GM18870 (cell line): Measurements from ENCODE around the gene SLC44A5.
"Not testable (repeated sequence)": the region's sequence is repeated elsewhere in the genome, so short reads cannot be mapped to it uniquely, and the experiment has no call there.

Experiments
- ATAC-seq: cut with Tn5 transposase; IDR thresholded peaks from one replicate; pipeline ENCODE4 v1.9.1; 2021; ENCODE audit warnings: moderate library complexity; ENCODE audit not compliant: unreplicated experiment

Gene SLC44A5

DNA sequence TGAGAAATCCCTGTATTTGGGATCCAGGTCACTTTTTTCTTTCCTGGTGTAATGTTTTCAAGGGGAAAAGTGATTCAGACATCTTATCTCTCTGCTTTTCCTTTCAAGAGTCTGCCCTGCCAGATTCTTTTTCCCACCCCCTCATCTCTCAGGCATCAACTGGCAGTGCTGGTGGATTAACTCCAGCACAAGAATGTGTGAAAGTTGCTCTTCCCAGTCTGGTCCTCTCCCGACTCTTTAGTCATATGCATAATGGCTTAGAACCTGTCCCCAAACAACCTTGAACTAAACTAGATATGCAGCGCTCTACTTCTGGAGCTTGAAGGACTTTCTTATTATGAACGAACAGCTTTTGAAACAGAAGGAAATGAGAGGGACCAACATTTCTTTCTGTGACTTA, 88.5 kb downstream of the SLC44A5 start:
- no peak for ATAC-seq

DNA sequence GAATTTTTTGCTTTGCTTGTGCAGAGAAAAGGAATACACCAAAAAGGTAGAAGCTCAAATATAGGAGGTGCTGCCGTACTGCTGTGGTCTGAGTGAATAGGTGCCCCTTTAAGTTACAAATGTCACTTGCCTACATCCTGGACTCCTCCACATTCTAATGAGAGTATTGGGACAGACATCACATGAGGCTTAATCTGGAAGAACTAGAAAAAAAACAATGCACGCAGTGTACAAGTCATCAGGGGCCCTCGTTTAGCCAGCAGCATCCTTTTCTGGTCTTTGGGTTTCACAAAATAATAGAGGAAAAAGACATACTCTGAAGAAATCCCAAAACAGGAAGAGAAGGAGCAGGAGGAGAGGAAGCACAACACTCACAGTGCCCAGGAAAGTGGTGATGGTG, 89.3 kb downstream of the SLC44A5 start:
- ATAC-seq, result no peak

DNA sequence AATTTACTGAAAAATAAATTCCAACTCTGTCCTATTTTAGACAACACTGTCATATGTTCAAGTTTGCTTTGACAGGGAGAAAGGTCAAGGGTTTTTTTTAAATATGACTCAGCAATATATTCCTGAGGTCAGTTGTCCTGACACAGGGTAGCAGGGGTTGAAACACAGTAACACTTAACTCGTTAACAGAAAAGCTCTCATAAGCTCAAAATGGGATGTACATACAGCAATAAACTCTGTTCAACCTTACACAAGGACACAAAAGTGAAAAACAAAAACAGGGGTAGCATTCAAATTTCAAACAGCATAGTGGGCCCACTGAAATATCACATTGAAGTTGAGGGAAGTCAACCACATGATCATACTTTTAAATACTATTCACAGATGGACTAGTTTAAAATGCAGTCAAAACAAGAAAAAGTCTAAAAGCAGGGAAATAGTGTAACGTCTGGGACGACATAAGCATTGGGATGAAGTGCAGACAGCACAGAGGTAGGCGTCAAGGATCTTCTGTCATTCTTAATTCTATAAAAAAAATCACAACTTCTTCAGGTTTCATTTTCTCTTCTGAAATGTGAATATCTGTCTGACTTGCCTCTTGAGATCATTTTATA, 89.9 kb downstream of the SLC44A5 start:
- no peak for ATAC-seq

DNA sequence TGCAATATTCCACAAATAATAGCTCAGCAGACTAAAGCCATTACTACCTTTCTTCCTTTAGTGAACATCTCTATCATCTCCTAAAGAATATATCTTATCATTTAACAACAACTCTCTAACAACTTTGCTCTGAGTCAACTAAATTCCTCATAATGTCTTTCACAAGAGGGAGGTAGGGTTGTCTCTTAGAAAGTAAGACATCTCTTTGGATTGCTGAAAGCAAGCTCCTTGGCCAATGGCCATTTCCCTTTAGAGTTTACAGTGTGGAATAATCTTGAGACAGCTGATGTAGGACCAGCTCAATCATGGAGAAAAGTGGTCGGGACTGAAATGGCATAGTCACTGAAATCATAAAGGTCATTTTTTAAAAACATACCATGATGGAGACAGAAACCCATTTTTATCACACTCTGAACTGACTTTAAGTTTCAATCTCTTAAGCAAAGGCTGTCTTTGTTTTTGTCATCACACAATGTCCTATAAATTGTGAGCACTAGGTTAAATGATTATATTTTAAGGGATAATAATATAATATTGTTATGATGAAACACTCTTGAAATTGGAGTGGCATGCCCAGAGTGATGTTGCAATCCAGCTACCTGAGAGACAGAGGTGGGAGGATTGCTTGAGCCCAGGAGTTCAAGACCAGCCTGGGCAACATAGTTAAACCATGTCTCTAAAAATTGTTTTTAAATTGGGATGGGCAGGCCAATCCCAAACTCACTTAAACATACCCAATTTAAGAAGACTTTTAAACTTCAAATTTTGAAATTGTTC, 91.1 kb downstream of the SLC44A5 start:
- no peak for ATAC-seq

DNA sequence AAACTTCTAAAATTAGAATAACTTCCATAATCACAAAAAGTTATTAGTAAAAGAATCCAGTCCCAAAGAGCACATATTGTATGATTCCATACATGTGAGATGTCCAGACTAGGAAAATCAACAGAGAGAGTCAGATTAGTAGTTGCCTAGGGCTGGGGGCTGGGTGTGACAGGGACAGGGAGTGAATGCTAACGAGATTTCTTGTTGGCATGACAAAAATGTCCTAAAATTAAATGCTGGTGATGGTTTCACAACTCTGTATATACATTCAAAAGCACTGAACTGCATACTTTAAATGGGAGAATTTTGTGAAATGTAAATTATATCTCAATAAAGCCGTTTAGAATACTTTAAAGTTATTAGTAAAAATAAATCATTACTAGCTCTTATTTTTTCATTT, 92.2 kb downstream of the SLC44A5 start:
- ATAC-seq, result no peak

DNA sequence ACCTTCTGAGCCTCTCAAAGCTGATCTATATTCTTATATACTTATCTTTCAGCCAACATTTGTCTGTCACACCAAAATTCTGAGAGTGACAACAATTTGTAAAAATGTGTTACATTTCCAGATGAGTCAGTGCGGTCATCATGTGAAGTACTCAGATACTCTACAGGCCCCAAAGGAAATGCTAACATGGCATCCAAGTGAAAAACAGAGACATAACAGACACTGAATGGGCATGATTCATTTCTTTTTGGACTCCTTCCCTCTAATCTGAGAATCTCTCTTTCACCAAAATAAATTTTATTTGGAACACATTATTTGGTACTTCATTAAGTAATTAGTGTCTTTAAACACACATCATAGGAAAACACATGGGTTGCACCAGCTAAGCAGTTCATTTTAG, 96.6 kb downstream of the SLC44A5 start:
- no peak for ATAC-seq

DNA sequence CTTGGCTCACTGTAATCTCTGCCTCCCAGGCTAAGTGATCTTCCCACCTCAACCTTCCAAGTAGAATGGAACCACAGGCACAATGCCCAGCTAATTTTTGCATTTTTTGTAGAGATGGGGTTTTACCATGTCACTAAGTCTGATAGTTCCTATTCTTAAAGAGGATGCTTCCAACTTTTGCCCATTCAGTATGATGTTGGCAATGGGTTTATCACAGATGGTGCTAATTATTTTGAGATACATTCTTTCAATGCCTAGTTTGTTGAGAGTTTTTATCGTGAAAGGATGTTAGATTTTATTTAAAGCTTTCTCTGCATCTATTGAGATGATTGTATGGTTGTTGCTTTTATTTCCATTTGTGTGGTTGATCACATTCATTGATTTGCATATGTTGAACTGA, 103.9 kb downstream of the SLC44A5 start:
- ATAC-seq, result no peak

DNA sequence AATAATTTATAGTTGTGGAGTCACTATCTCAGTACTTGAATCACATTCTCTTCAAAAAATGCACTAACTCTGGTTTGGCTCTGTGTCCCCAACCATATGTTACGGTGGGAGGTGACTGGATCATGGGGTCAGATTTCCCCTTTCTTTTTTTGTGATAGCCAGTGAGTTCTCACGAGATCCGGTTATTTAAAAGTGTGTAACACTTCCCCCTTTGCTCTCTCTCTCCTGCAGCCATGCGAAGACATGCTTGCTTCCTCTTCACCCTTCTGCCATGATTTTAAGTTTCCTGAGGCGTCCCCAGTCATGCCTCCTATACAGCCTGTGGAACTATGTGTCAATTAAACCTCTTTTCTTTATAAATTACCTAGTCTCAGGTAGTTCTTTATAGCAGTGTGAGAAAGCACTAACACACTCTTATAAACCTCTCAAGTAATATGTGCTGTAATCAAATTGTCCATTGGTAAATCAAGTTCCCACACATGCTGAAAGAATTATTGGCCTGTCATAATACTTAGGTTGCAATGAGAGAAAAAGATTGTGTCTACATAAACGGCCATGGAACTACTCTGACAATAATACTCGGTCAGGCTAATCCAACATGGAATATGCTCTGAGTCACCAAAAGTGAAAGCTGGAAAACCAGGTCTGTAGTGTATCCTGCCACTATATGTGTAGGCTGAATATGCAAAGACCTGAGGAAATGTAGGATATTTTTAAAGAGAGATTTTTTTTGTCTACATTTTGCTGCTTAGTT, 107.5 kb downstream of the SLC44A5 start:
- no peak for ATAC-seq

DNA sequence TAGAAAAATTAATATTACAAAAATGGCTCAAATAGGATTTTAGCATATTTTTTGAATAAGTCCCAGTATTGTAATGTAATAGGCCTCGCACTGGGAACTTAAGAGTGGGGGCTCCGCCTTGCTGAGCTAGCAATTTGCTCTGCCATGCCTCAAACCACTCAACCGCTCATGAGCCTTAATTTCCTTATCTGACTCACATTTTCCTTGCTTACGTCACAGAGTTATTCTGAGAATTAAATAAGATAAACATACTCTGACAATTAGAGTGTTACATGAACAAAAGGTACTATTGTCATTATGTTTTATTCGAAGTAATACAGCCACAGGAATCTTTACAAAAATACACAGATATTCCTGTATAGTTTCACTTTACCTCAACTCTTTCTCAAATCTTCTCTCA, 108.1 kb downstream of the SLC44A5 start:
- ATAC-seq, result no peak

DNA sequence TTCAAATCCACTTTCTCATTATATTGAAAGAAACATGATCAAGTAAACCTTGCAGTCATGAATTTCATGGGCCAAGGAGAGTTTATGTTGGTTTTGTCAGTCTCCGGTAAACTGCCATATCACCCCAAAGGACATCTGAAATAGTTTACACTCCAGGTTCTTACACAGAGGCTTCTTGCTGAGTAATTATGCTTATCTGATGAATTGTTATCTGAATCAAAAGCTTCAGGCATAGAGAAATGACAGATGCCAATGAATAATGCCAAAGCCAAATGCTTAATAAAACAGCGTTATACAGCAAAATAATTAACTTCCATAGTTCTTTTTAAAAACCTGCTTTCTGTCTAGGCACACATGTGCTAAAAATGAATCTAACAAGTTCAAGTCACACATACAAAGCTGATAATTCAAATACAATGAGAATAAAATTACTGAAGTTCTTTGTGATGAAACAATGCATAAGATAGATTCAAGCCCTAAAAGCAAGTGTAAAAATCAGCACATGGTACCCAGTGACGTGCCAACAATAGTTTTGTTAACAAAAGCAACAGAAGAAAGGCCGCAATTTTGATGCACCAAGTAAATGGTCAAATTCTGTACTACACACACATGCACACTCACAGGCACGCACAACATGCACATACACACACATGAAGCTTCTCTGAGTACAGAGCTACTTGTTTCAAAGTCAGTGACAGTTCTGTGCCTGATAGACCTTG, 109.2 kb downstream of the SLC44A5 start:
- ATAC-seq, result no peak

DNA sequence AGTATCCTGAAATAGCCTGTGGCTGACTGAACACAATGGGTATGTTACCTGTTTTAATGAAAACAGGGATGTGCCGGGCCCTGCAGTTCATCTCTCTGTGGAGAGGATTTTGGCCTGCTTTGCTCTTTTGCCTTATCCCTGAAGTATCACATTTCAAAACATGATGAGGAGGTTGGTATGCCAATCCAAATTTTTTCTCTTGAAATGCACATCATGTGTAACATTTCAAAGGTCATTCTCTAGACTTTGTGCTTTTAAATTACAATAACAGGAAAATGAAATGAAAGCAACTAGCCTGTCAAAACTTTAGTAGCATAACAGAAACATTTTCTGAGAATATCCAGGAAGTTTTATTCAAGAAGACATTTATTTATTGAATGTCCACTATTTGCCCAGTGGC, 118.9 kb downstream of the SLC44A5 start:
- no peak for ATAC-seq

DNA sequence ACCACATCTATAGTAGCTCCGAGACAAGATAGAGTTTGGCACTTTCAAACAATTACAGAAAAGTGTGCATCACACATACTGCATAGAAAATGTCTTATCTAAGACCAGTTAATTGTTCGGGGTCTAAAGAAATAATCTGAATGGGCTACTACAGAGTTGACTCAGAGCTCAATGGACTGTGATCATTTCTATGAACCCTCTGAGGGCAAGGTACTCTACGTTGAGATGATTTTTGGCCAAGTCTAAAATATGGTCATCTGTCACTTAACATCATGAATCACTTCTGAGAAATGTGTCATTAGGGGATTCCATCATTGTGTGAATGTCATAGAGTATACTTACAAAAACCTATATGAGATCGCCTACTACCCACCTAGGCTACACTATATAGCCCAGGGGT, 123.5 kb downstream of the SLC44A5 start:
- no peak for ATAC-seq

DNA sequence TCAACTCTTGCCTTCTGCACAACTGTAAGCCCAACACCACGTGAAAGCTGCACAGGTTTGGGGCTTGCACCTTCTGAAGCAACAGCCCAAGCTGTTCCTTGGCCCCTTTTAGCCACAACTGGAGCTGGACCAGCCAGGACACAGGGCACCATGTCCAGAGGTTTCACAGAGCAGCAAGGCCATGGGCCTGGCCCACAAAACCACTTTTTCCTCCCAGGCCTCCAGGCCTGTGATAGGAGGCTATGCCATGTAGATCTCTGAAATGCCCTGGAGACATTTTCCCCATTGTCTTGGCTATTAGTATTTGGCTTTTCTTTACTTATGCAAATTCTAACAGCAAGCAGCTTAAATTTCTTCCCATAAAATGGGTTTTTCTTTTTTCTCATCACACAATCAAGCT, 126.1 kb downstream of the SLC44A5 start:
- no peak for ATAC-seq

DNA sequence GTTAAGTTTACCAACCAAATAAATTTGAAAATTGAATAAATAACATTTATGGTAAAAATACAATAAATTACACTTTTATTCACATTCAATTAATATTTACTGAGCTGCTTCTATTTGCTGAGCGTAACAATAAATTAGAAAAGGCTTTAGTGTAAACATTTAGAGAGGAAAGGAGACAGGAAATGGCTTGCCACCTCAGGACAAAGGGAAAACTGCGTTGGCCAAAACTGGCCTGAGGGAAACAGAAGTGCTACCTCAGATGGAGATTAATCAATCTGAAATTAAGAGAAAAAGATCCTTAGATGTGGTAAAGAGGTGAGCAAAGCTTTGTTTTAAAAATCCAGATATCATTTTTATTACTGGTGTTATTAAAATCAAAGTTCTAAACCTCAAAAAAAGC, 128.0 kb downstream of the SLC44A5 start:
- no peak for ATAC-seq

DNA sequence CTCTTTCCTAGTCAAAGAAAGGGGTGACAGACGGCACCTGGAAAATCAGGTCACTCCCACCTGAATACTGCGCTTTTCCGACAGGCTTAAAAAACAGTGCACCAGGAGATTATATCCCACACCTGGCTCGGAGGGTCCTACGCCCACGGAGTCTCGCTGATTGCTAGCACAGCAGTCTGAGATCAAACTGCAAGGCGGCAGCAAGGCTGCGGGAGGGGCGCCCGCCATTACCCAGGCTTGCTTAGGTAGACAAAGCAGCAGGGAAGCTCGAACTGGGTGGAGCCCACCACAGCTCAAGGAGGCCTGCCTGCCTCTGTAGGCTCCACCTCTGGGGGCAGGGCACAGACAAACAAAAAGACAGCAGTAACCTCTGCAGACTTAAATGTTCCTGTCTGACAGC, 134.4 kb downstream of the SLC44A5 start:
- ATAC-seq, result not testable (repeated sequence)

DNA sequence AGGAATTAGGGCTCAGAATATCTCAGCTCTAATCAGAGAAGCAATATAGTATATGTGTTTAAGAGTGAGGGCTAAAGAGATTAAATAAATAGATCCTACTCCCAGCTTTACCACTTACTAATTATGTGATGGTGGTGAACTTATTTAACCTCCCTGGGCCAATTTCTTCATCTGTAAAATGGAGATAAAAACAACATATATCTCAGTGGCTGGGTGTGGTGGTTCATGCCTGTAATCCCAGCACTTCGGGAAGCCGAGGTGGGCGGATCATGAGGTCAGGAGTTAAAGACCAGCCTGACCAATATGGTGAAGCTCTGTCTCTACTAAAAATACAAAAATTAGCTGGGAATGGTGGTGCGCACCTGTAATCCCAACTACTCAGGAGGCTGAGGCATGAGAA, 135.2 kb downstream of the SLC44A5 start:
- no peak for ATAC-seq

DNA sequence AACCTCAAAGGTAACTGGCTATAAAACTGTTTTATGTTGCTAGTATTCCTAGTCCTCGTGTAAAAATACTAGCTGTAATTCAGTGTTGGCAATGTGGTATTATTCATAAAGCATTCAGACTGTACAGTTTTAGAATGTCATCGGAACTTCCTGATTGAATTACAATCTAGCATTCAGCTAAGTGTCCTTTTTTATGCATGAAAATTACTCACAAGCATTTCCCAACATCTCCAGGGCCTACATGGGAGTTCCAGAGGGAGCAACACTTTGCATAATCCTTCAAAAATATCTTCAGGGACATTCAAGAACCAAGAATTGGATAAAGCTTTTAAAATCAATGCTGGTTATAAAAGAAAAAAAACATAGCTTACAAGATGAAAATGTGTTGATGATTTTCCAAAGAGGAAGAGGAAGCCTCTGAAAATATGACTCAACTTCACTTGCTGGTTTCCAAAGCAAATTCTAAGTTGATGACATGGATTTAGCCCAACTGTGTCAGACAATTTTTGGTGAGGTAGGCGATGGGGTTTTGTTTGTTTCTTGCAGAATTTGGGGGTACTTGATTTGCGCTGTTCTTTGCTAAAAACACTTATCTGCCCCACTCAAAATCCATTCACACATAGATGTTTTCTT, 137.8 kb downstream of the SLC44A5 start:
- no peak for ATAC-seq

DNA sequence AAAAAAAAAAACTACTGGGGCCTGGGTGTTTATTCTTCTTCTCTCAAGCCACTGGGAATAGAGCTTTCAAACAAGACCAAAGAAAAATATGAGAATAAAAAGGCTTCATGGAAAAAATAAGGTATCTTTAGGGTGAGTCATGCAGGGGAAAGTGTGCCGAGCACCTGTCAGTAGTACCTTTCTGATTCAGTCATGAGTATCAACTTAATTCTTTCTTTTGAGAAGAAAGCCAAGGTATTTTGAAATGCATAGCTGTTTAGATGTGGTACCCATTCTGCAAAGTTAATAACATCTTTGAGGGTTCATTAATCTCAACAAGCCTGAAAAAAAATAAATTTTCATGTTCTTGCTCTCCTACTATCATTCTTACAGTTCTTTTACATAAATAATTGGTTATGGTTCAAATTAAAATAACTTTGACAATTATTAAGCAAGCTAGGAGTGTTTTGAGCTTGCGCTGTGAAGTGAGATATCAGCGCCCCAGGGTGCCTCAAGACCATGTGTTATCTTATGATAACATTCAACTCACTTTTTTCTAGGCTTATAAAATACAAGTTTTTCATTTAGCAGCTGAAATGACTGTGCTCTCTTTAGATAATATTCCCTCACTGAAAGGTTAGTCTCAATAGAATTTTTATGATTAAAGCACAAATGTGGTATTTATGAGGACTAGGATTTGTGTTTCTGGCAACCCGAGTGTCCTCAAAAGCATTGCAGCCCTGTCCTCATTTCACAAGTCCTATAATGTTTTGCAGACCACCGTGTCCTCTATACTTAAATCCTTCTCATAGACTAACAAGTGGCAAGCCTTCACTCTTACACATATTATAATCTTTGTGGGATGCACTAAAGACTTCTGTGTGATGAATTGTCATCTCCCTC, 138.6 kb downstream of the SLC44A5 start:
- no peak for ATAC-seq

DNA sequence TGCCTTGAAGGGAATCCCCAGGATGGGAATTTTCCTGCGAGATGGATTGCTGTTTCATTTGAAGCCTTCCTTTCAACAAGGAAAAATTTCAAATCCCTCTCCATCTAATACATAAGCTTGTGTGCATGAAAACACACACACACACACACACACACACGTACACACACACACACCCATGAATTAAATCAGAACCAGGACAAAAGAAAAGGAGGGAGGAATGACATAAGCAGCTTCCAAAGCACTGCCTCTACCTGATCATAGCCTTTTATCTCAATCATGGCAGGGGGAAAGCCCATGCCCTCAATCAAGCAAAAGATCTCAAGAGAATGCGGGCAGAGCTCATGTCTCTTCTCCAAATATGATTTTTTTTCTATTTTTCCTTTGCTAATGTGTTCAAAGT, 139.7 kb downstream of the SLC44A5 start:
- ATAC-seq, result no peak

DNA sequence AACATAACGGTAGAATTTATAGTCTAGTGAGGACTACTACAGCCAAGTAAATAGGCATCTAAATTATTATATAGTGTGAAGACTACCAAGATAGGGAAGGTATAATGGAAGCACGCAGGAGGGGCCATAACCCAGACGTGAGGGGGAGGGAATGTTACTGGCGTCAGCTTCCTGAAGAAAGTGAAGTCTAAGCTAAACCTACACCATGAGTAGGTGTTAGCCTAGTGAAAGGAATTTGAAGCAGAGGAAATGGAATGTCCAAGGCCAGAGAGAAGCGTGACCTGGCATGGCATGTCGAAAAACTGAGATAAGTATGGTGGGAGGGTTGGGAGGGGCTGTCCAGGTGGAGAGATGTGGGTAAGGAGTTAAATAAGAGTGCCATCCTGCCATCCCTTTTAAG, 140.5 kb downstream of the SLC44A5 start:
- no peak for ATAC-seq
